Hematopoietic multipotent progenitor cell treated with erythropoietin and hydrocortisone succinate and interleukin-3 and kit ligand, for 17 days (in vitro differentiated cells): ENCODE measurements around the gene SLX9.

Experiments
- DNase-seq: peaks from one replicate; pipeline ENCODE4 v3.0.0-alpha.2; 2015; ENCODE audit warnings: low spot score

SLX9 gene

GRCh38 chr21:44947930-44948331 lies 8.1 kb downstream of the SLX9 start:
- no peak for DNase-seq

- DNase-seq = no peak
Observed at GRCh38 chr21:44948426-44949120, 8.7 kb downstream of the SLX9 start.

- no peak for DNase-seq
Observed at GRCh38 chr21:44949161-44949778, 9.4 kb downstream of the SLX9 start.

- peak; percentile 78 for DNase-seq
Observed at GRCh38 chr21:44949779-44950198, 10.0 kb downstream of the SLX9 start.

- DNase-seq = no peak
Observed at GRCh38 chr21:44950351-44950750, 10.5 kb downstream of the SLX9 start.

GRCh38 chr21:44951186-44951915 lies 11.5 kb downstream of the SLX9 start:
- DNase-seq = no peak

- no peak for DNase-seq
Observed at GRCh38 chr21:44952116-44952928, 12.5 kb downstream of the SLX9 start.

- DNase-seq = no peak
Observed at GRCh38 chr21:44952929-44953627, 13.2 kb downstream of the SLX9 start.

GRCh38 chr21:44953628-44954021 lies 13.8 kb downstream of the SLX9 start:
- no peak for DNase-seq

GRCh38 chr21:44954281-44954771 lies 14.5 kb downstream of the SLX9 start:
- DNase-seq = no peak

GRCh38 chr21:44955141-44955797 lies 15.4 kb downstream of the SLX9 start:
- no peak for DNase-seq

- no peak for DNase-seq
Observed at GRCh38 chr21:44955798-44956175, 16.0 kb downstream of the SLX9 start.

GRCh38 chr21:44956356-44957046 lies 16.7 kb downstream of the SLX9 start:
- DNase-seq = no peak

GRCh38 chr21:44957047-44957831 lies 17.4 kb downstream of the SLX9 start:
- DNase-seq = no peak

GRCh38 chr21:44957901-44958451 lies 18.1 kb downstream of the SLX9 start:
- DNase-seq = no peak

- DNase-seq = no peak
Observed at GRCh38 chr21:44958471-44959191, 18.8 kb downstream of the SLX9 start.

GRCh38 chr21:44959376-44960091 lies 19.7 kb downstream of the SLX9 start:
- no peak for DNase-seq
